SU-DHL-6 (cell line): ENCODE results near the gene CSNK1G3.

Experiments used
- EZH2phosphoT487 ChIP-seq: fragments of 200-600 bp; sonication (generic), shearing (Covaris generic); conservative IDR thresholded peaks from 2 replicates; pipeline ENCODE4 v1.6.1; 2018; ENCODE audit warnings: mild to moderate bottlenecking, antibody characterized with exemption, low read length, moderate library complexity, mixed read lengths
- TF ChIP-seq, protein P1 (sequence below): fragments of 200-600 bp; sonication (generic); IDR thresholded peaks from one replicate; pipeline ENCODE4 v1.5.1; 2017; ENCODE audit warnings: antibody characterized with exemption, mild to moderate bottlenecking, low read length, moderate library complexity; ENCODE audit not compliant: insufficient read depth, poor library complexity, severe bottlenecking

GRCh38 chr5:123530728-123531127 lies 18.8 kb downstream of the CSNK1G3 start:
- TF ChIP-seq, protein P1, sequence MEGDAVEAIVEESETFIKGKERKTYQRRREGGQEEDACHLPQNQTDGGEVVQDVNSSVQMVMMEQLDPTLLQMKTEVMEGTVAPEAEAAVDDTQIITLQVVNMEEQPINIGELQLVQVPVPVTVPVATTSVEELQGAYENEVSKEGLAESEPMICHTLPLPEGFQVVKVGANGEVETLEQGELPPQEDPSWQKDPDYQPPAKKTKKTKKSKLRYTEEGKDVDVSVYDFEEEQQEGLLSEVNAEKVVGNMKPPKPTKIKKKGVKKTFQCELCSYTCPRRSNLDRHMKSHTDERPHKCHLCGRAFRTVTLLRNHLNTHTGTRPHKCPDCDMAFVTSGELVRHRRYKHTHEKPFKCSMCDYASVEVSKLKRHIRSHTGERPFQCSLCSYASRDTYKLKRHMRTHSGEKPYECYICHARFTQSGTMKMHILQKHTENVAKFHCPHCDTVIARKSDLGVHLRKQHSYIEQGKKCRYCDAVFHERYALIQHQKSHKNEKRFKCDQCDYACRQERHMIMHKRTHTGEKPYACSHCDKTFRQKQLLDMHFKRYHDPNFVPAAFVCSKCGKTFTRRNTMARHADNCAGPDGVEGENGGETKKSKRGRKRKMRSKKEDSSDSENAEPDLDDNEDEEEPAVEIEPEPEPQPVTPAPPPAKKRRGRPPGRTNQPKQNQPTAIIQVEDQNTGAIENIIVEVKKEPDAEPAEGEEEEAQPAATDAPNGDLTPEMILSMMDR, result no peak
- no peak for TF ChIP-seq EZH2phosphoT487
